ENCODE results near the gene SGK1.

Gene SGK1

GRCh38 chr6:134317471-134318131, at the start of gene SGK1:
SGK1 (minus strand) TSS chr6:134318112; CDS start chr6:134317460, 652 bp downstream.
- FAIRE-seq: no peak

- no peak for FAIRE-seq
Measured at GRCh38 chr6:134363323-134364039, 45.6 kb upstream of the SGK1 start.

DNA sequence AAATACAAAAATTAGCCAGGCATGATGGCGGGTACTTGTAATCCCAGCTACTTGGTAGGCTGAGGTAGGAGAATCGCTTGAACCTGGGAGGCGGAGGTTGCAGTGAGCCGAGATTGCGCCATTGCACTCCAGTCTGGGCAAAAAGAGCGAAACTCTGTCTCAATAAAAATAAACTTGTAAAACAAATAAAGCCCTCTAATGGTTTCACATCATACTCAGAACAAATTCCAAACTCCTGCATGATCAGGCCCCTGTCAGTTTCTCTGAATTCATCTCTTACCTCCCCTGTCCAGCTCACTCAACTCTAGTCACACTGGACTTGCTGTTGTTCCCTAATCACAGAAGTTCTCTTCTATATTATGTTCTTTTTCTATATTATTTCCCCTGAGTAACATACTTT, 43.1 kb upstream of the SGK1 start:
- no peak for FAIRE-seq

GRCh38 chr6:134359302-134359701, 41.4 kb upstream of the SGK1 start:
- FAIRE-seq: no peak

- FAIRE-seq: no peak
Measured at GRCh38 chr6:134358320-134358719, 40.4 kb upstream of the SGK1 start.

- FAIRE-seq: no peak
Measured at GRCh38 chr6:134357022-134357487, 39.1 kb upstream of the SGK1 start.

DNA sequence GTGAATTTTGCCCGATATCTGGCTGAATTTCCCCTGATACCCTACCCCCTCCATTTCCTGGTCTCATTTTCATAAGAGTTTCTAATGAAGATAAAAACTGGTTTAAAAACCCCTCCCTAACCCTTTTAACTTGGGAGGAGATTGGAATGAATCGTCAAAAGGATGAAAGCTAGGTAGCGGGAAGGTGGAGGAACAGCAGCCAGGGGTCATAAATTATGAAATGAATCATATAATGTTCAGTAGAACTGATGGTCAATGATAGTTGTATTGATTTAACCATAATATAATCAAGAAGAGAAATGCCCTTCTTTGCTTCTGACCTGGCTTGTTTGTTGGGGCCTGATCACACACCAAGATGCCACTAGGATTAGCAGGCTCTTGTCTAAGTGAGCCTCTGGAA, 38.5 kb upstream of the SGK1 start:
- FAIRE-seq: no peak

DNA sequence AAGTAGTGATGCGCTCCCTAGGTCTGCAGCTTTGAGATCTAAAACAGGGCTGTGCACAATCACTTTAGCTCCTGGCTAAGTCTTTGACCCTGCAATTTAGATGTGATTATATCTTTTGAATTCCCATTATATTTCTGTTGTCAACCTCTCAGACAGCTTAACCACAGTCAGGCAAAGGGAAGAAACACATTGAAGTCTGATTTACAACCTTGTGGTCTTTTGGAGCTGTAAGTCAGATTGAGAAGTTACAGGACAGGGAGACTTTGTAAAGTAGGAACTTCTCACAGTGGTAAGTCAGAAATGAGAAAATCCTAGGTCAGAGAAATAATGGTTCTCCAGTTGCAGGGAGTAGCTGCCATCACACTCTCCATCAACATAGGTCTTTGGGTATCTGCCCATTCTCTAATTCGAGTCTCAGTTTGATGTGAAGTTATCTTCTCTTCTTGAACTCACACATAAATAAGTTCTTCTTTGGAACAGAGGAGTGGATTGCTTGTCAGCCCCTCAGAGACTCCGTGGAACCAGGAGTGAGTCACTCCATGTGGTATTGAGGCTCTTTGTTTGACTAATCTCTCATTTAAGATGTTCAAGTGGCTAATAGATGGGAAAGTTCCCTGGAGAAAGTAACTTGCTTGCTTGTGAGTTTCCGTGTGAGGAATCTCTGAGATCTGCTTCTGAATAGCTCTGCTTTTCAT, 35.0 kb upstream of the SGK1 start:
- no peak for FAIRE-seq

GRCh38 chr6:134351615-134352474, 33.9 kb upstream of the SGK1 start:
- FAIRE-seq: no peak

- no peak for FAIRE-seq
Measured at GRCh38 chr6:134347885-134348805, 30.2 kb upstream of the SGK1 start.

- FAIRE-seq: no peak
Measured at GRCh38 chr6:134346932-134347545, 29.1 kb upstream of the SGK1 start.

GRCh38 chr6:134345789-134346188, 27.9 kb upstream of the SGK1 start:
- FAIRE-seq: no peak

DNA sequence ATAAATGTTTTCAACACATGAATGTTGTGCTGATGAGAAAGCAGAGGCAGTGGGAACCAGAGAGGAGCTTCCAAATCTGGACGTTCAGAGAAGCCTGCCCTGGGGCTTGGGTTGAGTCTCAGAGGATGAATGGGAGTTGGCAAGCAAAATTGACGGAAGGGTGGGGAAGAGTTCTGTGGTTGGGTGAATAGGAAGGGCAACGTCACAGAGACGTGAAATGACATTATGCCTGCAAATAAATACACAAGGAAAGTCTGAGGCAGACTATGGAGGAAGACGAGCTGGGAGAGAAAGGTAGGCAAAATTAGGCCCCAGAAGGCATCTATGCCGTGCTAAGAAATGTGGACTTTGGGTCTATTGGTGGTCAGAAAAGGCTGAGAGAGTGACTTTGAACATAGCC, 25.2 kb upstream of the SGK1 start:
- FAIRE-seq: no peak

DNA sequence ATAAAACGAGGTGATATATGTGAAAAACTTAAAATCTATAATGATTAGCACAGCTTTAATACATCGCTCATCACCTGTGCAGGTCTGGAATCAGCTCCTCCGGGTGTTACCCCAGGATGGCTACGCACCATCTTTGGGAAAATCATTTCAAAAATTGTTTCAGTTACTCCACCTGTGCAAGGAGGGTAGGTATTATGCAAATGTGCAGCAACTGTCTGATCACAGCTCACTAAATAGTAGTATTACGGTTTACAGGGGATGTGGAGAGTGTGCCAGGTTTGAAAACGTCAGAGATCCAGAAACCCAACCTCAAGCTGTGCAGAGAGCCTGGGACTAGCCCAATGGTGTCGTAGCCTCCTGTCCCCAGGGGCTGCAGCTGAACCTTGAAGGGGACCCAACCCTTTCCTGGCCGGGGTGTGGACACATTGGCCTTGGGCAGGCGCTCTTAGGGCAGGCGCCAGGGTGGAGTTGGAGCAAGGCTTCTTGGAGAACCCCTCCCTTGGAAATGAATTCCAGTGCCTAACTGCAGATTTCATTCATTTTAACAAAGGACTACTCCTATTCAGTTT, 24.2 kb upstream of the SGK1 start:
- no peak for FAIRE-seq

DNA sequence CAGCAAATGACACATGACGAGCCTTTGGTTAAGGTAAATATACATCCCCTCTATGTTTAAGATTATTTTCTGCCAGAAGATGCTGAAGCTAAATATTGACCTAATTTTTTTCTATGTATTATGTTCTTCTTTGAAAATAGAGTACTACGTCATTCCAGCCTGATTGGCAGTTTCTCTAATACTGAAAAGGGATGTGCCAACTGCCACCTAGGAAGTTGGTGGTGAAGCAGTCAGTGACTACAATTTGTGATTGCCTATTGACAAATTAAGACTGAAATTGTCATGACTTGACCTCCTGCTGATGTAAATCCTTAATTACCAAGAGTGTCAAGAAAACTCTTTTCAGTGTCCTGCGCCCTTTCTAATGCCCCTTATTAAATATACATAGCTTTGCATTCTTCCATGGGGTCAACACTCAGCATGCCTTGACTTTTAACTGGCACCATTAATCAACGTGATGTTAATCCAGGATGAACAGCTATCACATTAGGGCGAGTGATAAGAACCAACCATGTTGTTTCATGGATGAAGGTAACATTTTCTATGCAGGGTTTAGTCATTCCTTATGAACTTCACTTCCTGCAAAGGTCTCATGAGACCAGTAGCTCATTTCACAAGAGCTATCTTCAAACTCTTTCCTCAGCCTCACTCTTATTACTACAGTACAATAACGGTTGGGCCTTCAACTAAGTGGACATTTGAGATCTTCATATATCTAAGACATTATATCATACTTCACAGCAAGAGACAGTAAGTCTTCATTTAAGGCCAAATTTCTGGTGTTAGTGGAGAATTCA, 22.5 kb upstream of the SGK1 start:
- FAIRE-seq: no peak

- FAIRE-seq: no peak
Measured at GRCh38 chr6:134339216-134339615, 21.3 kb upstream of the SGK1 start.

GRCh38 chr6:134331256-134331655, 13.3 kb upstream of the SGK1 start:
- no peak for FAIRE-seq

DNA sequence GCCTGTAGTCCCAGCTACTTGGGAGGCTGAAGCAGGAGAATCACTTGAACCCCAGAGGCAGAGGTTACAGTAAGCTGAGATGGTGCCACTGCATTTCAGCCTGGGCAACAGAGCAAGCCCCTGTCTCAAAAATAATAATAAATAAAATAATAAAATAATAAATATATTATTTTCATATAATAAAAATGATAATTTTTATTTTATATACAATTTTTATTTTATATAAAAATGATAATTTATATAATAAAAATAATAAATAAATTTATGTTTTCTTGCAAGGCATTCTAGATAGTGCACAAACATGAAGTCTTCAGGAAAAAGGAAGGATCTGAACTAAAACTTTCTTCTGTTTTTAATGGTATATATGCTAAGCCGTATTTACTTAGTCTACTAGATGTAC, 12.6 kb upstream of the SGK1 start:
- peak; percentile 86 for FAIRE-seq

DNA sequence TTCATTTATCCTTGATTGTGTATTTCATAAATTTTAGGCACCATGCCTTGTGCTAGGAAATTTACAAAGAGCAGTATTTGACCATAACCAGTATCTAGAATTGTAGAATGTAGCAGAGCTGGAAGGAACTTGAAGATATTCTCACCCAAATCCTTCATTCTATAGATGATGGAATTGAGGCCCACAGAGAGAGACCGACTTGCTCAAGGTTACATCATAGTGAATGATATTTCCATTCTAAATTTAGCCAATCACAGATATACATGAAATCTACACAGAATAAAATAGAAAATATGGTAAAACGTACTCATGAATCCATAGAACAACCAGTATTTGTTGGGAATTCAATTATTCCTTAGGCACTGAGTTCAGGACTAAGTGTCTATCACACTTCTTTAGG, 10.9 kb upstream of the SGK1 start:
- no peak for FAIRE-seq

DNA sequence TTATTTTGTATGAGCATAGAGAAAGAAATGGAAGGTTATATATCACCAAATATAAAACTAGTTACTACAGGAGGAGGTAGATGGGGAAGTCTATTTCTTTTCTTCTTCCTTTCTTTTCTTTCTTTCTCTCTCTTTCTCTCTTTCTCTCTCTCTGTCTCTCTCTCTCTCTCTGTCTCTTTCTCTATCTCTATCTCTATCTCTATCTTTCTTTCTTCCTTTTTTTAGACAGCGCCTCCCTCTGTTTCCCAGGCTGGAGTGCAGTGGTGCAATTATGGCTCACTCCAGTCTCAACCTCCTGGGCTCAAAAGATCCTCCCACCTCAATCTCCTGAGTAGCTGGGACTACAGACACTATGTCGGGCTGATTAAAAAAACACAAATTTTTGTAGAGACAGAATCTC, 10.2 kb upstream of the SGK1 start:
- no peak for FAIRE-seq
